ENCODE measurements around the gene ANKRD13D.

Gene ANKRD13D

DNA sequence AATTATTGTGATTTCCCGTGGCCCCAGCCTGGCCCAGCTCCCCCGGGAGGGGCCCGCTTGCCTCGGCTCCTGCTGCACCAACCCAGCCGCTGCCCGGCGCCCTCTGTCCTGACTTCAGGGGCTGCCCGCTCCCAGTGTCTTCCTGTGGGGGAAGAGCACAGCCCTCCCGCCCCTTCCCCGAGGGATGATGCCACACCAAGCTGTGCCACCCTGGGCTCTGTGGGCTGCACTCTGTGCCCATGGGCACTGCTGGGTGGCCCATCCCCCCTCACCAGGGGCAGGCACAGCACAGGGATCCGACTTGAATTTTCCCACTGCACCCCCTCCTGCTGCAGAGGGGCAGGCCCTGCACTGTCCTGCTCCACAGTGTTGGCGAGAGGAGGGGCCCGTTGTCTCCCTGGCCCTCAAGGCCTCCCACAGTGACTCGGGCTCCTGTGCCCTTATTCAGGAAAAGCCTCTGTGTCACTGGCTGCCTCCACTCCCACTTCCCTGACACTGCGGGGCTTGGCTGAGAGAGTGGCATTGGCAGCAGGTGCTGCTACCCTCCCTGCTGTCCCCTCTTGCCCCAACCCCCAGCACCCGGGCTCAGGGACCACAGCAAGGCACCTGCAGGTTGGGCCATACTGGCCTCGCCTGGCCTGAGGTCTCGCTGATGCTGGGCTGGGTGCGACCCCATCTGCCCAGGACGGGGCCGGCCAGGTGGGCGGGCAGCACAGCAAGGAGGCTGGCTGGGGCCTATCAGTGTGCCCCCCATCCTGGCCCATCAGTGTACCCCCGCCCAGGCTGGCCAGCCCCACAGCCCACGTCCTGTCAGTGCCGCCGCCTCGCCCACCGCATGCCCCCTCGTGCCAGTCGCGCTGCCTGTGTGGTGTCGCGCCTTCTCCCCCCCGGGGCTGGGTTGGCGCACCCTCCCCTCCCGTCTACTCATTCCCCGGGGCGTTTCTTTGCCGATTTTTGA is 3.3 kb upstream of the ANKRD13D start:
- DNase-seq = no peak

DNA sequence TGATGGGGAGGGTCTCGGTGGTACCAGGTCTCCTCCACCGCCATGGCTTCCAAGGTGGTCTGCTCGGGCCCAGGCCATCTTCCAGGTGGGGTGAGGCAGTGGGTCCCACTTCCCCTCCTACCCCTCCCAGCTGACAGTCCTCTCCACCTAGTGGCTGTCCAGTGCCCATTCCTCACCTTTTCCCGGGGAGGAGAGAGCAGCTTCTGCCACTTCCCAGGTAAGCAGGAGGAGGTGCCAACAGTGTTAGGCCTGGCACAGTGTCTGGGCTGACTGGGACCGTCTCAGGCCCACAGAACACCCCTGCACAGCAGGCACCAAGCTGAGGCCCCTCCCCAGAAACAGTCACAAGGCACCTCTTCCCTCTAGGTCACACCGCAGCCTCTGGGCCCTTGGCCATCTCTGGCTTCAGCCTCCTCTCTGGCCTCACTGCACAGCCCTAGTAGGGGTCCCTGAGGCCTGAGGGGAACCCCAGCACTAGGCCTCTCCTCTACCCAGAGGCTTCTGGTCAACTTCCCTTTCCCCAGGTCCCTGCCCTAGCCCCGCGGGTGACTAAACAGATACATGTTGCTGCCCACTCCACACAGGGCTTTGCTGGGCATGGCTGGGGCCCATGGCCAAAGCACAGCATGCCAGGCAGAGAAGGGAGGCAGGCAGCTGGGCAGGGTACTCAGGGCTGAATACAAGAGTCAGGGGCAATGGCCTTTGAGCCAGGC is 2.3 kb upstream of the ANKRD13D start:
- no peak for DNase-seq

DNA sequence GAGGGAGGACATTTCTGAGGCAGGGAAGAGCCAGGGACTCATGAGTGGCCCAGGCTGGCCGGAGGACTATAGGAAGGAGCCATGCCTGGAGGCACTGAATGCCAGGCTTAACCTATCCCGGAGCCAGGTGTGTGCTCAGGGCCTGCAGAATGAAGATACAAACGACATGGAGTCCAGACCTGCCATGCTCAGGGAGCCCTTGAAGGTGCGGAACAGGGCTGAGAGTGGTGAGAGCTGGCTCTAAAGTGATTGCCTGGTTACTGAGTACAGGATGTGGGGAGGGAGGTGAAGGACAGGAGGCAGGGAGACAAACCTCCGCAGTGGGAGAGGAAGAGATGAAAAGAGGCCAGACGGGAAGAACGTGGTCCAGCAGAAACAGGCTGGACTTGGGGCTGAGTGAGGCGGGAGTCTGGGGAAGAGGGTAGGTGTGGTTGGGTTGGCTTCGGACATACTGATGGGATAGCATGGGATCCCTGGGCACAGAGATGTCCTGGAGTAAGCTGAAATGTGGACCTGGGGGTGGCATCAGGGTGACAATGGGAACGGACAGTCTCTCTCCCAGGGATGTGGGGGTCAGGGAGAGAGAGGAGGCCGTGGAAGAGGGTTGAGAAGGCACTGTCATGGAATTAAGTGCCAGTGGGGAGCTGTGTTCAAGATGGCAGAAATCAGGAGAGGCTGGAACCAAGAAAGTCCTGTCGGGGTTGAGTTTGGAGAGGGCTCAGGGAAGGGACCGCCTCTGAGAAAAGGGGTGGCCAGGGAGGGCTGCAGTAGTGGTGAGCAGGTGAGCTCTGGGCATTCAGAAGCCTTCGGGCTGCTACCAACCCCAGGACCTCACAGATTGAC is 1.5 kb upstream of the ANKRD13D start:
- DNase-seq = no peak

DNA sequence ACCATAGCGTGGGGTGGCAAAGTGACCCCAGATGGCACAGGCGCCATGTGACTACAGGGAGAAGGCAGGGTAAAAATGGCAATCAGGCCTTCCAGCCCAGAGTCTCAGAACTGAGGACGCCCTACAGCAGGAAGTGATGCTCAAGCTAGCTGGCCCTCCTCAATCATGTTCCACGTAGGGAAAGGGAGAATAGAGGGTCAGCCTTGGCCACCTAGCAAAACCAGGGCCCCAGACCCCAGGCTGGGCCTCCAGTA is 978 bp upstream of the ANKRD13D start:
- no peak for DNase-seq

DNA sequence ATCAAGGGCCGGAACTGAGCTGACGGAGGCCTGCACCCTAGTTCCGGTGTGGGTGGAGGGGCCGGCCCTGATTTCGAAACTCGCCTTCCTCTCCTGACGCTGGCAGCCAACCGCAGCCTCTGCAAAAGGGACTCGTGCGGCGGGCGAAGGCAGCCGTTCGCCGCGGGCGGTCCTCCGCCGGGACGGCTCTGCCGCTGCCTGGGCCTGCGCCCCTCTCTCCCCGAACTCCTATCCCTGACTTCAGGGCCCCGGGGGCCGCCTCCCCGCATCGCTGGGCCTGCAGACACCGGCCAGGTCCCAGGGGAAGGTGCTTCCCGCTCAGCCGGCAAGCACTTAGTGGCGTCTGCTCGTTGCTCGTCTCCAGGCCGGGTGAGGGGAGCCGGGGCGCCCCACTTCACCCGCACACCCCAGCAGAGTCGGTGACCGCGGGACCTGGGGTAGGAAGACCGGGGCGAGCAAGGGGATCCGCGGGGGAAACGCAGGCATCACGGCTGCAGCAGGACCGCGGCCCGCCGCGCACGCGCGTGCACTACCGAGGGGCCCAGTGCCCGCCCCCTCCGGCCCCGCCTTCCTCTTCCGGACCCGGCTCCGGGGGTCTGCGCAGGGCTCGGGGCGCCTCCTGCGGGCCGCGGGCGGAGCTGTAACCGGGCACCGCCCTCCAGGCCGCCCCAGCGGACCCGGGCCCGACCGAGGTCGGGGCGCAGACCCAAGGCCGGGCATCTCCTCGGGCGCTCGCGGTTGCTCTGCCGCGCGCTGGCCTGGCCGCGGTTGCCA is 464 bp upstream of the ANKRD13D start:
- peak; percentile 98 for DNase-seq

DNA sequence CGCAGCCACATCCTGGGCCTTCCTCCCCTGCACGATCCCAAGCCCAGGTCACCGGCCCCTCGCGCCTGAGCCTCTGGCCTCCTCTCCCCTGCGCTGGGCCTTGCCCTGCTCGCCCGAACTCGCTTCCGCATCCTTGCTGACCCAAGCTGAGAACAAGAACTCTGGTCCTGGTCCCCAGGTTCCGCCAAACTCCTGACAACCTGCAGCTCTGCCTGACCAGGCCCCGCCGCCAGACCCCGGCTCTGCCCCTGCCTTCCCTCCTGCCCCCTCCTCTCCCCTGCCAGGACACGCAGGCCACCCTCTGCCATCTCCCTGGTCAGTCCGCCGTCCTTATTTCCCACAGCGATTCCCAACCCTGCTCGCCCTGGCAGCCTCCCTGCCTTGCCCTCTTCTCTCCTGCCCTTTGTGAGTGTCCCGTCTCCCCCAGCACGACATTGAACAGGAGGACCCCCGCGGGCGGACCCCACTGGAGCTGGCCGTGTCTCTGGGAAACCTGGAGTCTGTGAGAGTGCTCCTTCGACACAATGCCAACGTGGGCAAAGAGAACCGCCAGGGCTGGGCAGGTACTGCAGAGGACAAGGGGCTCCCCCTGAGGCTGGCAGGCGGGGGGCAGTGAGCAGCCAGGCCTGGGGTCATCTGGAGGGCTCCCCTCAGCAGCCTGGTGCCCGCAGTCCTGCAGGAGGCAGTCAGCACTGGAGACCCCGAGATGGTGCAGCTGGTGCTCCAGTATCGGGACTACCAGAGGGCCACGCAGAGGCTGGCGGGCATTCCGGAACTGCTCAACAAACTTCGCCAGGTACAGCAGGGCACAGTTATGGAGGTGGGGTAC is 762 bp downstream of the ANKRD13D start:
- DNase-seq = peak; percentile 50

DNA sequence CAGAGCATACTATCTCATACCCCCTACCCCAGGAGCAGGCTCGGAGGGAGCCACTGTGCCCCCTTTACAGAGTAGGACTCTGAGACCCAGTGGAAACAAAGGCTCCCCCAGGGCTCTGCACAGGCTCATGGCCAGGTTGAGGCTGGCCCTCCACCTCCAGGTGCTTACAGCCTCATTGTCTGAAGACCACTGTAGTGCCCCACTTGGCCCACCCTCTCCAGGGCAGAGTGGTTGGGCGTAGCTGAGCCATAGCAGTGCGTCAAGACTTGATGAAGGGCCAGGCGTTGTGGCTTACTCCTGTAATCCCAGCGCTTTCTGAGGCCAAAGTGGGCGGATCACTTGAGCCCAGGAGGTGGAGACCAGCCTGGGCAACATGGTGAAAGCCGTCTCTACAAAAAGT is 1.7 kb downstream of the ANKRD13D start:
- no peak for DNase-seq

DNA sequence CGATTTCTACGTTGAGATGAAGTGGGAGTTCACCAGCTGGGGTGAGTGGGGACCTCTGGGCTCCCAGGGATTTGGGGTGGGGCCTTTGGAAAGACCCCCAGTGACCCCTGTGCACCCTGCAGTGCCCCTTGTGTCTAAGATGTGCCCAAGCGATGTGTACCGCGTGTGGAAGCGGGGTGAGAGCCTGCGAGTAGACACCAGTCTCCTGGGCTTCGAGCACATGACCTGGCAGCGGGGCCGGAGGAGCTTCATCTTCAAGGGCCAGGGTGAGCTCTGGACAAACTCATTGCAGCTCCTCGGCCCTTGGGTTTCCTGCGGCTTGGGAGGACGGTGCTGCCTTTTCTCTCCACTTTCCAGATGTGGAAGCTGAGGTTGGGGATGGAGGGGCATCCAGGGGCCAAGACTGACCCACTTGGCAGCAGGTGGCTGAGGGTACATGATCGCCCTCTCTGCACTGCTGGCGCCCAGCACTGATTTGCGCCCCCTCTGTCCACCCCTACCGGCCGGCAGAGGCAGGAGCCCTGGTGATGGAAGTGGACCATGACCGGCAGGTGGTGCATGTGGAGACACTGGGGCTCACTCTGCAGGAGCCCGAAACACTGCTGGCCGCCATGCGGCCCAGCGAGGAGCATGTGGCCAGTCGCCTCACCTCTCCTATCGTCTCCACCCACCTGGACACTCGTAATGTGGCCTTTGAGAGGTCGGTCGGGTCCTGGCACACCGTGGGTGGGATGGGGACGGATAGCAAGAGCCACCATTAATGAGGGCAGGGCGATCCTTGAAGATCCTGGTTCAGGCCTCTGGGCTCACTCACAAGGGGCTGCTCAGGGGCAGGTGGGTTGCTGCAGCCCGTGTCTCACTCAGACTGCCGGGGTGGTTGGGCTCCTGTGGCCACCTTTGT is 2.6 kb downstream of the ANKRD13D start:
- no peak for DNase-seq

DNA sequence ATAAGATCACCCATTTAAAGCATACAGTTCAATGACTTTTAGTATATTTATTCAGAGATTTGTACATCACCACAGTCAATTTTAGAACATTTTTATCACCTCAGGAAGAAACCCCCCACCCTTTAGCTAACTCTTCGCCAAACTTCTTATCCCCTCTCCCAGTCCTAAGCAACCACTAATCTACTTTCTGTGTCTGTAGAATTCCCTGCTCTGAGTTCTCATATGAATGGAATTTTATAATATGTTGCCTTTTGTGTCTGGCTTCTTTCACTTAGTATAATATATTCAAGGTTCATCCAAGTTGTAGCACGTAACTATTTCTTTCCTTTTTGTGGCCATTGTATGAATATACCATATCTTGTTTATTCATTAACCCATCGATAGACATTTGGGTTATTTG is 3.6 kb downstream of the ANKRD13D start:
- no peak for DNase-seq

DNA sequence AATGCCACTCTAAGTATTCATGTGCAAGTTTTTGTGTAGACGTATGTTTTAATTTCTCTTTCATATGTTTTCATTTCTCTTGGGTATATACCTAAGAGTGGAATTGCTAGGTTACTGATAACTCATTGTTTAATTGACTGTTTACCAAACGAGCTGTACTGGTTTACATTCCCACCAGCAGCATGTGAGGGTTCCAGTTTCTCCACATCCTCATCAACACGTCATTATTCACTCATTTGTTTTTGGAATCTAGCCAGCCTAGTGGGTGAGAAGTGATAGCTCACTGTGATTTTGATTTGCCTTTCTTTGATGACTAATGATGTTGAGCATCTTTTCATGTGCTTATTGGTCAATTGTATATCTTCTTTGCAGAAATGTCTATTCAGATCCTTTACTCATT is 4.0 kb downstream of the ANKRD13D start:
- DNase-seq = no peak

DNA sequence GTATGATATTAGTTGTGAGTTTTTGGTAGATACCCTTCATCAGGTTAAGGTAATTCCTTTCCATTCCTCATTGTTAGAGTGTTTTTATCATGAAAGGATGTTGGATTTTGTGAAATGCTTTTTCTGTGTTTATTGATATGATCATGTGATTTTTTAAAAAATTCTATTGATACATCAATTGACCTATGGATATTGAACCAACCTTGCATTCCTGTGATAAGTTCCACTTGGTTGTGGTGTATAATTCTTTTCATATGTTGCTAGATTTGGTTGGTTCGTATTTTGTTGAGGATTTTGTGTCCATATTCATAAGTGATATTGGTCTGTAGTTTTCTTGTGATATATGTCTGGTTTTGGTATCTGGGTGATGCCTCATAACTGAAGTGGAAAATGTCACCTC is 6.7 kb downstream of the ANKRD13D start:
- DNase-seq = no peak

DNA sequence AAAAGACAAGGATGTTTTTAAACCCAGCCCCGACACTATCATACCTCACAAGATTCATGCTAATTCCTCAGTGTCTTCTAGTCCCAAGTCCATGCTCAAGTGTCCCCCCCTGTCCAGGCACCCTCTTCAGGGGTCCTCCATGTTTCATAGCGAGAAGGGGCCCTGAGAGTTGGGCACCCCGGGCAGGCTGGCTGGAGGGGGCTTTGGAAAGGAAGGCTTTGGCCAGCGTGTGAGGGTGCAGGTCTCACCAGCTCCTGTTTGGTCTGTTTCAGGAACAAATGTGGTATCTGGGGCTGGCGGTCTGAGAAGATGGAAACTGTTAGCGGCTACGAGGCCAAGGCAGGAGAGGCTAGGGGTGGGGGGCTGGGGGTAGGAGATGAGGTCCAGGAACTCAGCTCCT is 9.7 kb downstream of the ANKRD13D start:
- no peak for DNase-seq

DNA sequence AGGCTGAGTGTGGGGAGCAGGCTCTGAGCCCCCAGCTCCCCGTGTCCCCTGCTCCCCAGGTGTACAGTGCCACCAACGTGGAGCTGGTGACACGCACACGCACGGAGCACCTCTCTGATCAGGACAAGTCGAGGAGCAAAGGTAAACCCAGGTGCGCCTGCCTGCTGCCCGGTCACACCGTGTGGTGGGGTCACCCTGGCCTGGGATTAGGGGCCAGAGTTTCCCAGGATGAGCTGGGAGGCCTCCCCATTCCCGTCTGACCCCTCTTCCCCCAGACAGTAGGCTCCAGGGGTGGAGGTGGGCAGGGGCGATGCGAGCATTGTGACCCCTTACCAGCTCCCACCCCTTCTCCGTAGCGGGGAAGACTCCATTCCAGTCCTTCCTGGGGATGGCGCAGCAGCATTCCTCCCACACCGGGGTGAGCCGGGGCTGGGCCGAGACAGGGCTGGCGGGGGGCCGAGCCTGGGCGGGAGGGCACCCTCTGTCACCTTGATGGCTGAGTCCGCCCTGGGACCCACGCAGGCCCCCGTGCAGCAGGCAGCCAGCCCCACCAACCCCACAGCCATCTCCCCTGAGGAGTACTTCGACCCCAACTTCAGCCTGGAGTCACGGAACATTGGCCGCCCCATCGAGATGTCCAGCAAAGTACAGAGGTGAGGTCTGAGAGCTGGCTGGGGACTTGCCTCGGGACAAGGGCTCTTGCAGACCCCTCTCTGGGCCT is 10.5 kb downstream of the ANKRD13D start:
- no peak for DNase-seq

DNA sequence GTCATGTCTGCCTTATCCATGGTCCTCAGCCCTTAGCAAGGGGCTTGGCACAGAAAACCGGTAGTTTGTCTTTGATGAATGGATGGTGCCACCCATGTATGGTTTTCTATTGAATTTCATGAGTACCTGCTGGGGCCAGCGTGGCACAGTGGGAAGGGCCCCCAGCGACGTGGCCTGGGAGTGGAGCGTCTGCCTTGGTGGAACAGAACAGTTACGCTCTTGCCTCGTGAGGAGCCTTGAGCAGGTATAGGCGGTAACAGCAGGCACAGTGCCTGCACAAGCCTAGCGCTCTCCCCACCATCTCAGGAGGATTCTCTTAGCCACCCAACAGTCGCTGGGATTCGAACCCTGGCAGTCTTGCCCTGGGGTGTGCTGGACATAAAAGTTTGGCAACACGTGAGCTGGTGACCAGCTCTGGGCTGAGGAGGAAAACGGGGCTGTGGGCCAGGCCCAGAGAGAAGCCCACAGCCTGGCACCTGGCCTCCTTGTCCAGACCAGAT is 11.2 kb downstream of the ANKRD13D start:
- no peak for DNase-seq

DNA sequence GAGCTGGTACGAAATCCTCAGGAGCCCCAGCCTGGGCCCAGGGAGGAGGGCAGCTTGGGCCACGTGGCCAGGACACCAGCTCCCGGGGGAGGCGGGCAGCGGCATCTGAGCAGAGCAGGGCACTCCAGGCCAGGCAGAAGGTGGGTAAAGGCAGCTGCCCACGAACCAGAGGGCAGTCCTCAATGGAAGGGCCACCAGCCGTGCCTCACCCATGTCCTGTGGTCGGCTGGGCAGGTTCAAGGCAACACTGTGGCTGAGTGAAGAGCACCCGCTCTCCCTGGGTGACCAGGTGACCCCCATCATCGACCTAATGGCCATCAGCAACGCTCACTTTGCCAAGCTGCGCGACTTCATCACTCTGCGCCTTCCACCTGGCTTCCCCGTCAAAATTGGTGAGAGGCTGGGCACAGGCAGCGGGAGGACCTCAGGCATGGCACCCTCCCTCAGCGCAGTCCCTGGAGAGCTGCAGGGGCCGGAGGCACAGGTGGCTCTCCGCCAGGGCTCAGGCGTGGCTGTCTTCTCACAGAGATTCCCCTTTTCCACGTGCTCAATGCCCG is 11.7 kb downstream of the ANKRD13D start:
- DNase-seq = no peak

DNA sequence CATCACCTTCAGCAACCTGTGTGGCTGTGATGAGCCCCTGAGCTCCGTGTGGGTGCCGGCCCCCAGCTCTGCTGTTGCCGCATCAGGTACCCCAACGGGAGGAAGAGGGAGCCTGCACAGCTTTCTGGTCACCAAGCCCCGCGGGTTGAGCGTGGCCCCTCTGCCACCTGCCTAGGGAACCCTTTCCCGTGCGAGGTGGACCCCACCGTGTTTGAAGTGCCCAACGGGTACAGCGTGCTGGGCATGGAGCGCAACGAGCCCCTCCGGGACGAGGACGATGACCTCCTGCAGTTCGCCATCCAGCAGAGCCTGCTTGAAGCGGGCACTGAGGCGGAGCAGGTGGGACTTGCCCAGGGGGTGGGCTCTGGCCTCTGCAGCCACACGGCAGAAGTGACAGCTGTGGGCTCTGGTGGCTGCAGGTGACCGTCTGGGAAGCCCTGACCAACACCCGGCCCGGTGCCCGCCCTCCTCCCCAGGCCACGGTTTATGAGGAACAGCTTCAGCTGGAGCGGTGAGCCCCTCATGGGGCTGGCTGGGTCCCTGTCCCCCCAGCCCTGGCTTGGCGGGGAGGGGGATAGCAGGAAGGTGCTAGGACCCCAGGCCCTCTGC is 12.3 kb downstream of the ANKRD13D start:
- DNase-seq = no peak

DNA sequence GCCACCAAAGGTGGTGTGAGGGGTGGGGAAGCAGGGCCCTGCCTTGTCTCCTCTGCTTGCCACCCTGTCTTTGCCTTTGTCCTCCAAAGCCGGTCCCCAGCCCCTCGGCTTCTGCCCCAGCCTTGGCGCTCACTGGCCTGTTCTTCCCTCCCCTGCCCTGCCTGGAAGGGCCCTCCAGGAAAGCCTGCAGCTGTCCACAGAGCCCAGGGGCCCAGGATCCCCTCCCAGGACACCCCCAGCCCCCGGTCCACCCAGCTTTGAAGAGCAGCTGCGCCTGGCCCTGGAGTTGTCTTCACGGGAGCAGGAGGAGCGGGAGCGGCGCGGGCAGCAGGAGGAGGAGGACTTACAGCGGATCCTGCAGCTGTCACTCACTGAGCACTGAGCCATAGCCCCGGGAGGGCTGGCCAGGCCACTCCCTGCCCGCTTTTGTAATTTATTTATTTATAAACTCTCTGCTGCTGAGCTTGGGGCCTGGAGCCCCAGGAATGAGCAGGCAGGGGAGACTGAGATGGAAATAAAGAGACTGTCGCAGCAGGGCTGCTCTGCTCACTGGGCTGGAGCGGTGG is 12.9 kb downstream of the ANKRD13D start:
- peak; percentile 67 for DNase-seq

DNA sequence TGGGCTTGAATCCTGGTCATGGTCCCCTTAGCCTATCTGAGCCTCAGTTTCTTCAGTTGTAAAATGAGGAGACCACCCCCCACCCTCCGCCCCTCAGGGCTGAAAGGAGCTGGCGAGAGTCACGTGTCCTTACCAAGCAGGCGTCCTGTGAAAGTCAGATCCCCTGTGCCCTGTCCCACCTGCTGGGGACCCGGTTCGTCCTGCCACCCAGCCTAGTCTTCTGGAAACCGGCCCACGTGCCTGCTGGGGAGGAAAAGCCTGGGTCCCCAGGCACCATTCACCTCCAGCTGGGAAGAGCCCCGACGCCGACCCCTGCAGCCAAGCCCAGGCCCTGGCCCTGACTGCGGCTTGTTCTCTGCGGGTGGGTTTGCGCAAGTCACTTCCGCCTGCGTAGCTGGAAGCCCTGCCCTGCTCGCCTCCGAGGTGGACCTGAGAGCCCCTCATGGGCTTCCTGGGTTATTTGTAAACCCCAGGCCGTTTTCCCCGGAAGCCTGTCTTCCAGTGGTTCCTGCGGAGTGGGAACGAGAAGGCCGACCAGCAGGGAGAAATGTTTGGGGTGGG is 13.5 kb downstream of the ANKRD13D start:
- DNase-seq = peak; percentile 52
